Adrenal gland (tissue), 5 donors: ENCODE measurements around the gene LDB2.

ENCODE experiments used
- POLR2A ChIP-seq, 2 donors: fragments of 450-650 bp; IDR thresholded peaks; one replicate each; pipeline ENCODE4 v1.6.1; 2017; ENCODE audit warnings: antibody characterized with exemption in 2 of 2, mild to moderate bottlenecking in 2 of 2, moderate library complexity in 1 of 2
- TF ChIP-seq, protein P1 (sequence below), 6 experiments: fragments of 450-650 bp in 4 of 6; fragments of 200-600 bp in 2 of 6; sonication (generic) in 1 of 6; IDR thresholded peaks; 1 replicate in 5 of 6; 2 replicates in 1 of 6; pipeline versions ENCODE4 v1.5.1 to v1.8.0; 2016 to 2021; ENCODE audit warnings: antibody characterized with exemption in 6 of 6, mild to moderate bottlenecking in 2 of 6, moderate library complexity in 1 of 6
- donor health status: DM: no; HTN: no; CAD: no.

DNA sequence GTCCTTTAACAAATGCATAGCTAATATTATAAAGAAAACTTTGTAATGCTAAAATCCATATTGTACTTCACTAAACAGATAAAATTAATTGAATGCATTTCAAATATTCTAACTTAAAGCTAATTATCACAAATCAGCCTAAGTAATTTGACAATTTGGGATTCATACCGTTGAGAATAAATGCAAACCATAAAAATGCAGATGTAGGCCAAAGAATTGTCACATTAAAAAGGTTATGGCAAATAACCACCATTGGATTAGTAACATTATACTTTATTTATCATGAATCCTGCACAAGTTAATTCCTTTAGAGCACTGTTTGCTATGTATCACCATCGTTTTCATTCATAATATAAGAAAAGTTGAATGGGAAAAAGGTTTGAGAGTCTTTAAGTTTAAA is 301.0 kb downstream of the LDB2 start:
- TF ChIP-seq POLR2A (IDR thresholded peaks at IDR 0.05) = no peak
- TF ChIP-seq, protein P1, sequence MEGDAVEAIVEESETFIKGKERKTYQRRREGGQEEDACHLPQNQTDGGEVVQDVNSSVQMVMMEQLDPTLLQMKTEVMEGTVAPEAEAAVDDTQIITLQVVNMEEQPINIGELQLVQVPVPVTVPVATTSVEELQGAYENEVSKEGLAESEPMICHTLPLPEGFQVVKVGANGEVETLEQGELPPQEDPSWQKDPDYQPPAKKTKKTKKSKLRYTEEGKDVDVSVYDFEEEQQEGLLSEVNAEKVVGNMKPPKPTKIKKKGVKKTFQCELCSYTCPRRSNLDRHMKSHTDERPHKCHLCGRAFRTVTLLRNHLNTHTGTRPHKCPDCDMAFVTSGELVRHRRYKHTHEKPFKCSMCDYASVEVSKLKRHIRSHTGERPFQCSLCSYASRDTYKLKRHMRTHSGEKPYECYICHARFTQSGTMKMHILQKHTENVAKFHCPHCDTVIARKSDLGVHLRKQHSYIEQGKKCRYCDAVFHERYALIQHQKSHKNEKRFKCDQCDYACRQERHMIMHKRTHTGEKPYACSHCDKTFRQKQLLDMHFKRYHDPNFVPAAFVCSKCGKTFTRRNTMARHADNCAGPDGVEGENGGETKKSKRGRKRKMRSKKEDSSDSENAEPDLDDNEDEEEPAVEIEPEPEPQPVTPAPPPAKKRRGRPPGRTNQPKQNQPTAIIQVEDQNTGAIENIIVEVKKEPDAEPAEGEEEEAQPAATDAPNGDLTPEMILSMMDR (IDR thresholded peaks at IDR 0.05) = no peak
